NCI-H524 (cell line): Measurements from ENCODE around the gene PEA15.
A peak's percentile ranks its signal among the peaks of the same experiment; 100 is the strongest.

Experiments
- DNase-seq, 2 experiments: peaks; one replicate each; lab custom pipeline; 2025; lab: John Stamatoyannopoulos, UW

The PEA15 gene

DNA sequence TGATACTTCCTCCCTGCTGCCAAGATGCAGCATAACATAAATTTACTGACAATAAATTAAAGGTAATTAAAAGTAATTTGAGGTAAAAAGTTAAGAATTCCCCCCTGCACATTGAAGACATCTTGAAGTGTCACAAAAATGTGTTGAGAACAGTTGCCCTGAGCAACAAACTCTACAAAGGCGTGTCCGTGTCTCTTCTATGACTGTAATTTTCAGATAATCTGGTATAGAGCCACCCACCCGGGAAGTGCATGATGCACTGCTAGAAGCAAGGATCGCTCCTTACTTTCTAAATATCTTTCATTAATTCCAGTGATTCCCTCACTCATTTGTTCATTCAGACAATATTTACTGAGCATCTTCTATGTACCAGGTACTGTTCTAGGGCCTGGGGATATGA, 25.8 kb upstream of the PEA15 start:
- no peak for DNase-seq

DNA sequence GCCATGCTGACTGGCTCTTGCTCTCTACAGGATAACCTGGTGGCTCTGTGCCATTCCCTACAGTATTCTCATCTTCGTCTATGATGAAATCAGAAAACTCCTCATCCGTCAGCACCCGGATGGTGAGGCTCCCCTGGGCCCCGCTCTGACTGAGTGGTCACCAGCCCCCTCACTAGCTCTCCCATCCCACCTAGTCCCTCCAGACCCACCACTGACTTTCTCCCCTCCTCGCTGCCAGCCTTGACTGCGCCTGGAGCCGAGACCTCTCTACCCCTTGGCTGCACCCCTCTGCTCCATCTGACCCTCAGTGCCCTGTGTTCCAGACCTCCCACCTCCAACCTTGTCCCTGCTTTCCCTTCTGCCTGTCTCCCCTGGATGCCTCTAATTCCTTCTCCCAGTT, 18.9 kb upstream of the PEA15 start:
- no peak for DNase-seq

DNA sequence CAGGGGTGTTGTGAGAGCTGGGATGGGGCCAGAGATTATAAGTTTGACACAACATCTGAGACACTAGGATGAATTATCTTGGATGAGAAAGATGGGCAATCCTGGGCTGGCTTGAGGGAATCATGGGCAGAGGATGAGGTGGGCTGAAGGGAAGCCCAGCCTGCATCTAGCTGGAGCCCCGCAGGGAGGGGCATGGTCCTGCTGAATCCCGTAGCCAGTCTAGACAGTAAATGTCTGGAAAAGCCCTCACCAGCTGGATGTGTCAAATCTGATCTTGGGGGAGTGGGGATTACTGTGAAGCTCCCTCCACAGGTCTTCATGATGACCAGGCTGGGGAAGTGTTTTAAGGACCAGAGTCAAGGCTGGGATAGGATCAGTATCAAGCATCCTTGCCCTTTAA, 18.5 kb upstream of the PEA15 start:
- DNase-seq, result no peak

DNA sequence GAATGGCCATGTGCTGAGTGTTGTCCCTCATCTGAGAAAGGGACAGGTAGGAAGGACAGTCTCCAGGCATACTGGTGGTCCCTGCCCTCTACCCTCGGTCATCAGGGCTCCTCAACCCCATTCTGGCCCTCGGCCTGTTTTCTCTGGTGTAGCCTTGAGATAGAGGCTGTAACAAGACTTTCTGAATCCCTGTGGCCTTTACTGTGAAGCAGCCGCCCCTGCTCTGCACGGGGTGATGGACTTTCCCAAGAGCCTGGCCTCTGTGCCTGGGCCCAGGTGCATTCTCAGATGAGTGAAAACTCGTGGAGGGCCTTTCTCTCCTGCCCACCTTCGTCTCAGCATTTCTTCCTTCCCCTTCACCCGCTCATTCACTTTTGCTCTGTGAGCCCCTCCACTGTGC, 17.8 kb upstream of the PEA15 start:
- DNase-seq, result no peak

DNA sequence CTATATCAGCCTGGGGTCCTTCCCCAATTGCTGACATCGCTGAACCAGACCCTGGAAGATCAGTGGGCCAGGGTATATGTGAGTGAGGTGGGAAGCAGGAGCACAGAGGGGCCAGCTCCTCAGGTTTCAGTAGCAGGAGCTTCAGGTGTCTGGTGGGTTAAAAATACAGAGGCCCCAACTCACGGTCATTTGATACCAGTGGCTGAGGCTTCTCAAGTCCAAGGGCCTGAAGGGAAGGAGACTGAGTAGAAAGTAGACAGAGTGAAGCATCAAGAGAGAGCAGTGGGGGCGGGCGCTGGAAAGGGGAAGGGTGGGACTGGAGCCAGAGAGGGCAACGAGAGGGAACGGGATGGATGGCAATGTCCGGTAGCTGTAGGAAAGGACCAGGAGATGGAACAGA, 16.8 kb upstream of the PEA15 start:
- DNase-seq, result no peak

DNA sequence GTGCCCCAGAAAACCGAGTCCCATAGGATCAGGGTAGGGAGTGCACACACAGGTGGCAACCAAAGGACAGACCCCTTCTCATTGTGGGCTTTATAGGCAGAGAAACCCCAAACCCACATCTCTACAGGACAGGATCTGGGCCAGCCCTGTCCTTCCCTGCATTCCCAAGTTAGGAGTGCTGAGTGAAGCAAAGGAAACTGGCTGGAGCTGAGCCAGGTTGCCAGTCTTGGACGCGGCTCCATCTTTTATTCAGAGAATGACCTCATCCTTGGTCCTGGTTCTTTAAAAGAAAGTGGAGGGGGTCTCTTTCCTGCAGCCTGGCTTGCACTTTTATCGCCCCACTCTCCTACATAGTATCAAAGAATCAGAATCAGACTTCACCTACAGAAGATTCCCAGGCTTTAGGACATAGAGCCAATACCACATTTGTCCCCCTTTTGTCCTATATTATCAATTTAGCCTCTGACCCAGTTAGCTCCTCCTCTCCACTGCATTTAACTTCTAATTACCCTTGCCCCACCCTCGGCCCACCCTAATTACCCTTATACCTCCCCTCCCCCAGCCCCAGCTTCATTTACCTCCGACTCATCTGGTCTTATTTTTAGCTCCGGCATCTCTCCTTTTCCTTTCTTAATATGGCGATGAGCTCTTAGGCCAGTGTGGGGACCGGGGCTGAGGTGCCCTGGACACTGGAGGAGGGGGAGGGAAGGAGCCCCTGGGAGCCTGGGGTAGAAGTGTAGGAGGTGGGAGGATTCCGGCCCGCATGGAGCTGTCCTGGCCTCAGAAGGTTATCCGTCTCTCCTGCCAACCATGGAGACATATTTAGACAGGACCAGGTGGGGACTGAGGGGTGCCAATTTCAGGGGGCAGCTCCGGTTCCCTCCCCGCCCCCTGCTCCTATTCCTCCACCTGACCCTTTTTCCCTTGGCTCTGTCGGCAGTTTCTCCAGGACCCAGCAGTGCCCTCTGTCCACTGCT, 15.2 kb upstream of the PEA15 start, which contains the start of gene CASQ1:
Gene CASQ1, plus strand, starts transcription at position 927 of the 977 bp plus-strand sequence. CDS start 177 bp downstream, outside the sequence.
- no peak for DNase-seq

DNA sequence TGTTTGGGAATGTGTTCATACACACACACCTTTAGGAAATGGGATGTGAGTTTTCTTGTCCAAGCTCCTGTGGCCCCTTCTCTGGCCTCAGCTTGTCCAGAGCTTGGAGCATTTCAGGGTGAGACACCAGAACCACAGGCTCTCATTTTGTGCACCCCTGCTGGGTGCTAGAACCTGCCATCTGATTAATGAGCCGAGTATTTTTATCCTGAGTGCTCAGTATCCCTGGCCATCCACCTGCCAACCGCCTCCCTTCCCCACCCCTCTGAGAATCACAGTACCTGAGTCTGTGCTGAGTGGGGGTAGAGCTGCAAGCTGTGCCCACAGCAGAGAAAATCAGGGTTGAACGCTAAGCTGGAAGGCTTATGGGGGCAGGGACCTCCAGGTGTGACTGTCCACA, 13.4 kb upstream of the PEA15 start:
- no peak for DNase-seq

DNA sequence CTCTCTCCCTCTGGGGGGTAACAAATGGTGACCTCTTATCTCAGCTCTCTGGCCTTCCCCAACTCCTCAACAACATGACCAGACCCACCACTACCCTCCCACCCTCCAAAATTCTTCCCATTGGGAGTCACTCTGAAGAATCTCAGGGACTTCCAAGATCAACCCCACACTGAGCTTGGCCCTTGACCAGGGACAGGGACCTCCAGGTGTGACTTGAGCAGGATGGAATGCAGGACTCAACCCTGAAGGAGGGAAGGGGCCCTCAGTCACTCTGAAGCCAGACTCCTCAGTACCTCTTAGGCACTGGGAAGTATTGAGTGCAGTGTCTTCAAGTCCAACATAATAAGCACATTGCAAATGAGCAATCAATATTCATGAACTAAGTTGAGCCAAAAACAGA, 12.9 kb upstream of the PEA15 start:
- no peak for DNase-seq

DNA sequence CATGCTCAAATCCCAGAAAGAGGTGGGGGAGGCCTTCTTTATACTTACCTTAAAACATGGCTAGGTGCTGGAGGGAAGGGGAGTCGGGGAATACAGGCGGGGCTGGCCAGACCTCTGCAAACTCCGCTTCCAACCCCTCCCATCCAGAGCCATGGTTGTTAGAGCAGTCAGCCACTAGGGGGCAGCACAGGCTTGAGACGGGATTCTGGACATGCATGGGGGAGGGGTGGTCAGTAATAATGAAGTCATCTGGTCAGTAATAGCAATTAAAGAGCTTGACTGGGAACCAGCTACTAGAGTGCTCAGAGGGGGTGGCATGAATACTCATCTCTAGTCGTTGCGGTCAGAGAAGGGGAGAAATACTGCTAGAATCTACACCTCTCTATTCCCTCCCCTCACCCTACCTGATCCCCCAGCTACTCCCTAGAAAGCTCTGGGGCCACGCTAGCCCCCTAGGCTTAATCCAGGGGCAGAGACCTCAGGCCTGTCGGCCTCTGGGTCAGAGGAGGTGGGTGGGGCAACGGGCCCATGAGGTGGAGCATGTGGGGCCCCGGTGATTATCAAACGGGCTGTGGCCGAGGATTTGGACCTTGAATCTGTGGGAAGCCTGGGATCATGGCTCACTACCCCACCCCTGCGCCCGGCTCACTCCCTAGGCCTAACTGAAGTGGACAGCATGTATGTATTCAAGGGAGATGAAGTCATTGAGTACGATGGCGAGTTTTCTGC, 11.9 kb upstream of the PEA15 start:
- peak; percentile 72 to 77 for DNase-seq

DNA sequence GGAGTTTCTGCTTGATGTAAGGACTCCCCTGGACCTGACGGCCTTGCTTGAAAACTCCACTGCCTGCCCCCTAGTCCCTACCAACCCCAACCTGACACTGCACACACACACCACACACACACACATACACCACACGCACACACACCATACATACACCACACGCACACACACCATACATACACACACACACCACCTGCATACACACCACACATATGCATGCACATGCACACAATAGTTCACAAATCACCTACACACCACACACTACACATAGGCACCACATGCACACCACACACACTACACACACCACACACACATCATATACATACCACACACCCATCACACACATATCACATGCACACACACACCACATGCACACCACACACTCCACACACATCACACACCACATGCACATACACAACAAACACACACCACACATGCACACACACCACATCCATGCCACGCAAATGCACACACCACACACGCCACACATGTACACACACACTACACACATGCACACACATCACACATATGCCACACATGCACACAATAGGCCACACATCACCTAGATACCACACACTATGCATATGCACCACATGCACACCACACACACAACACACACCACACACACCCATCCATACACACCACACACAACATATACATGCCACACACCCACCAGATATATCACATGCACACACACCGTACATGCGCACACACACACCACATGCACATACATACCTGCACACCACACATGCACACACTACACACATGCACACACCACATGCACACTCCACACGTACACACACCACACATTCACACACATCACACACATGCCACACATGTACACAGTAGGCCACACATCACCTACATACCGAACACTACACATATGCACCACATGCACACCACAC, 11.1 kb upstream of the PEA15 start:
- no peak for DNase-seq

DNA sequence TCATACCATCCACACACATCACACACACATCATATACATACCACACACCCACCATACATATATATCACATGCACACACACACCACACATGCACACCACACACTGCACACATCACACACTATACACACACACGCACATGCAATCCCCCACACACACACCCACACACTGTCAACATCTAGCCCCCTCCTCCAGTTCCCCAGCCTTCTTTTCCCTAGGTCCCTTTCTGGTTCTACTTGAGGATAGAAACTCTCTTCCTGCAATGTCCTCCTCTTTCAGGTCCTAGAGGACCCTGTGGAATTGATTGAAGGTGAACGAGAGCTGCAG, 10.5 kb upstream of the PEA15 start:
- DNase-seq, result no peak

DNA sequence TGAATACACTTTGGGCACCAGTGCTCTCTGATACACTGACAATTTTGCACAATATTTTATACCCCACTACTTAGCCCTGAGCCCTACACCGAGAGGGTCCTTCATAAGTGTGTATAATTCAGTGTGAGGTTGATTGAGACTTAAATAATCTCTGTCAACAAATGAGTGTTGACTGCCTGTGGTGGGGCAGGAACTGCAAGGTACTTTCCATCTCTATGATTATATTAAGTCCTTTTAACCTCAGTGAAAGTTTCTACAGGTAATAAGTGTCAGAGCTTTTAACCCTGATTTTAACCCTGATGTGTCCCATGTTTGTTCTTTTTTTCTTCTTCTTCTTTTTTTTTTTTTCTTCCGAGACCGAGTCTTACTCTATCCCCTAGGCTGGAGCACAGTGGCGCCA, 9.0 kb upstream of the PEA15 start:
- no peak for DNase-seq

DNA sequence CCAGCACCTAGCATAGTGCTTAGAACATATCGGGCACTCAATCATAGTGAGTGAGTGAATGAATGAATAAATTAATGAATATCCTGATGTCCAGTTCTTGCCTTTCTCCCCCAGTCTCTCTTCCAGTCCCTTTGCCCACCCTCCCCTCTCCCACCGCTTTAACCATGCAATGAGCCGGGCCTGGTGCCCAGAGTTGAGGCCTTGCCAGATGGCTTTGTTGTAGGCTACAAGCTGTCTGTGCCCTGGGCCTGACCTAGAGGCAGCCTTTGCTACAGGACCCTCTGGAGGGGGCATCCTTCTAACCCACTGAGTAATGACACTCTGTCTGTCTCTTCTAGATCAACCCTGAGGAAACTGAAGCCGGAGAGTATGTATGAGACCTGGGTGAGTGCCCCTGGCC, 8.0 kb upstream of the PEA15 start:
- no peak for DNase-seq

DNA sequence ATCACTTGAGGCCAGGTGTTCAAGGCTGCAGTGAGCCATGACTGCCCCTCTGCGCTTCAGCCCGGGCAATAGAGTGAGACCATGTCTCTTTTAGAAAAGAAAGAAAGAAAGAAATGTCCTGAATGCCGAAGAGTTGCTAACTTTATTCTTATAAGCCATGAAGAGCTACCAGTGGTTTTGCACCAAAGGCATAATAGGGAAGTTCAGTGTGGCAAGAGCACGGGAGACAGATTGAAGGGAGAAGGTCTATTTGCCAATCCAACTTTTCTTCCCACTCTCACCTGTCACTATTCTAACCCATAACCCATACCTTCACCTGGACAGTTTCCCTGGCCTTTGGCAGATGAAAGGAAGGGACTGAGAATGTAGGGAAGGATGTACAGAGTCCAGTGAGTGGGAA, 4.4 kb upstream of the PEA15 start:
- no peak for DNase-seq

DNA sequence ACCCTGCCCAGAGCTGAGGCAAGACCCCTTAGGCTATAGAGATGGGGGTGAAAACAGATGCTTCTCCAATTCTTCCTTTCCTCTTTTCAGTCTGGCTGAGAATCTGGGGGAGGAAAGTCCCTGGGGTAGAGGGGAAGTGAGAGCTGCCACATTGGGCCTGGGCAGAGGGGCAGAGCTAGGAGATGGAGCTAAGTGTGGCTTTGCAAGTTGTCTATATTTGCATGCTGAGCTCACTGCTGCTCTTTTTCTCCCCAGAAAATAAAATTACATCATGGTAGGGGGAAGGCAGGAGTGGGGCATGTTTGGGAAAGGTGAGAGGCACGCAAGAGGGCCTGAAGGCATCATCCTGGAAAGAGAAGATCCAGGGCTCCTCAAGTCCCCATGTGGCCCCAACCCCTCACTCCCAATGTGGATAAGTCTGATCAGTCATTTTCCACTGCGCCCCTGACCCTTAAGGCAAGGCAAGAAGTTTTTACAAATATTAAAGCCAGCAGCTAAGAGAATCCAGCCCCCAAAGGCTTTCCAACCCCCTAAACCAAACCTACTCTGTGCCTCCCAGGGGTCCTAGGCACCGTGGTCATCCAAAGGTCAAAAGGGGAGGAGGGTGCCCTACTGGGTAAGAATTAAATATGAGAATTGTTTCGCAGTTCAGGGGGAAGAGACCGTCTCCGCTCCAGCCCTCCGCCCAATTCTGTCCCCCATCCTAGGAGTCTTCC, 500 bp upstream of the PEA15 start:
- no peak for DNase-seq

DNA sequence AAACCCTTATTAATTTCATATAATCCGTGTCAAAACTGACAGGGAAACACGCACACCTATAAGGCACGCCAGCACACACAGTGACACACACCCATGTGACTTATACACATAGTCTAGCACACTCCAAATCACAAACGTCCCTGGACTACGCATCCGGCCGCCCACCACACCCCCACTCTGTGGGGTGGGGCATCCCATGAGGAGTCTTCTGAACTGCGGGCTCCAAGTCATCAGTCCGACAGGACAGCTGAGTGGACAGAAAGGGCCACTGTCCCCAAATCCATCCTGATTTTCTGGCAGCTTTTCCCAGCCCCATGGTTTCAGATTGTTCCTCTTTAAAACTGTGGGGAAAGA, 829 bp downstream of the PEA15 start:
- DNase-seq, result no peak

DNA sequence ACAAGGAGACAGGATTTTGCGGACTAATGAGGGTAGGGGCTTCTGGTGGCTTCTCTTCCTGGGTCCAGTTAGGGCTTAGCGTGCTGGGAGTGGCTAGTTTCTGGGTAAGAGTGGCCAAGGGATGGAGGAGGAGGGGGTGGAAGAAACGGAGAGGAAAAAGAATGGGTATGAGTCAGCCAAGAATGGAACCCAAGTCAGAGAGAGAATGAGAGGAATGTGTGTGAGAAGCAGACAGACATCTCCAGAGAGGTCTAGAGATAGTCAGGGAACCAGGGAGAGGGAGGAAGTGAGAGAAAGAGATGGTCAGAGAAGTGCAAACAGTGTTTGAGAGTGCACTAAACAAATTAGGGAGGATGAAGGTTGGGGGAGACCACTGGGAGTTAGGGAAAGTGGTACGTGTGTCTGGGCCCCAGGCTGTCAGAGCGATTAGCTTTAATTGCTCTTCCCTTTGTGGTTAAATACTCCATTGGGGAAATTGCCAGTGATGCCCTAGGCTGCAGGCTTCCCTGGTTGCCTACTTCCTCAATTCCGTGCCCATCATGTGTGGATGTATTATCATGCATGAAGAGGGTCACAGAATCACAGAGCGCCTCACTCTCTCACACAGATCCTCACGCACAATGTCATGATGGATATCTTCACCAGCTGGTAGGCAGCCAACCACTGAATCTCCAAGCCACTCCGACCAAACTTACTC, 1.4 kb downstream of the PEA15 start:
- no peak for DNase-seq

DNA sequence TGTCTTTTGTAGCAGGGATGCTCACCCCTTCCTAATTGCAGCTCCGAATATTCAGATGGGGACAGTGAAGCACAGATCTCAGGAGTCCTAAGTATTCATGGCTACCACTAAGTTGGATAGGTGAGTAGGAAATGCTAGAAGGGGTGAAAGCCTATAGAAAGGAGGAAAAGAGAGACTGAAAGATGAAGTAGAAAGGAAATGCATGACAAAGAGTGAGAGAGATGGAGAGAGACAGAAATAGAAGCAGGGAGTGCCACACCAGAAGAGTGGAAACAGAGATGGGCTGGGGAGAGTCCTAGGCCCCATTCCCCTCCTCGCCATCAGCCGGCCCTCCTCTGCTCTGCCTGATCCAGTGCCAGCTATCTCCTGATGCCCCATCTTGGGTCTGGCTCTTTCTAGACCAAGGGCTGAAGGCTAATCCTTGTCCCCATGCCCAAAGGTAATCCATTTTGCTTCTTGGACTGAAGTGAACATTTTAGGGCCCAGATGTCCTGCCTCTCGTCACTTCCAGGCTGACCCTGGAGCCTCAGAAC, 2.0 kb downstream of the PEA15 start:
- no peak for DNase-seq

DNA sequence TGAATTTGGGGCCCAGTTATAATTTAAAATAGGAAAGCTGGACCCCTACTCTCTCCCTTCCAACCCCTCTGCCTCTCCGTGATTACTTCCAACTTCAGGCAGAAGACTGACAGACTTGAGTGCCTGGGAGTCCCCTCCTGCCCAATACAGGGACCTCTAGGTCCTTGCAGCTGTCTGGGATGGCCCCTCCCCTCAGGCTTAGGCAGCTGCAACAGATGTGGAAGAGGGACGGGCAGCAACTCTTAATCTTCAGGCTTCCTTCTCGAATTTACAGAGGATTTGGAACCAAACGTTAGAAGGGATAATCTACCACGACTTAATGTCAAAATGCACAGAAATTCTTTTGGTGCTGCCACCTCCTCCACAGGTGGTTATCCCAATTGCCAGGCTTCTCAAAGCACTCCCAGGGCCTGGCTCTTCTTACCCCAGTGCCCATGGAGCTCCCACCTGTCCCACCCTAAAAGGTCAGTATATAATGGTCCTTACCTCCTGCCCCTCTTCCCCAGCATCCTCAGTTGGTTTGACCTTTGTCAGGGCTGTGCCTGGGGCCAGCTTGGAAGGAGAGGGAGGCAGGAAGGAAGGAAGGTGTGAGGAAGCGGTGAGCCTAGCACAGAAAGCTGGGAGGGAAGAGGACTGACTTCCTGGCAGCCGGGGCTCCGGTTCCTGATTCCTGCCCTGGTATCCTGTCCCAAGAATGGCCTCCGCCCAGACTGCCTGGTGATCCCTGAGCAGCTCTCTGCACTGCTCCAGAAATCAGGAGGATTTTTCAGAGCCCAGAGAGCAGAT, 2.8 kb downstream of the PEA15 start:
- no peak for DNase-seq
